ENCODE results near the gene PADI2.

PADI2 gene

GRCh38 chr1:17112496-17113236 lies 6.6 kb downstream of the PADI2 start:
- no peak for DNase-seq

GRCh38 chr1:17112076-17112475 lies 7.2 kb downstream of the PADI2 start:
- DNase-seq: no peak

GRCh38 chr1:17110555-17110926 lies 8.7 kb downstream of the PADI2 start:
- no peak for DNase-seq

- no peak for DNase-seq
These were observed 9.2 kb downstream of the PADI2 start for GRCh38 chr1:17109892-17110554.

- no peak for DNase-seq
These were observed 10.5 kb downstream of the PADI2 start for GRCh38 chr1:17108786-17109185.

DNA sequence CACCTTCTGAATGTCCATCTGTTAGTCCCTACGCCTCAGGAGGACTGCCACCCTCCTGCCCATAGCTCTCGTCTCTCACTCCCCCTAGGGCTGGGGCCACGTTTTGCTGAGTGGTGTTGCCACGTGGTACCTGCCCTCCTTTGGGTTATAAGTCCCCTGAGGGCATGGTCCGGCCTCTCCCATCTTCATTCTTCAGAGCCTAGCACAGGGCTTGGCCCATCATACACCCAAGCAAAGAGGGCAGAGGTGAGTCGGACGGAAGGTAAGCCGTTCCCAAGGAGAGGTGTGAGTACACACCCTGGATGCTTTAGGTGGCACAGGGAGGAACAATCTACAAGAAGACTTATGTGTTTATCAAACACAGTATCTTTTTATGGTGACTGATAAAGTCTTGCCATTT lies 10.9 kb downstream of the PADI2 start:
- no peak for DNase-seq

DNA sequence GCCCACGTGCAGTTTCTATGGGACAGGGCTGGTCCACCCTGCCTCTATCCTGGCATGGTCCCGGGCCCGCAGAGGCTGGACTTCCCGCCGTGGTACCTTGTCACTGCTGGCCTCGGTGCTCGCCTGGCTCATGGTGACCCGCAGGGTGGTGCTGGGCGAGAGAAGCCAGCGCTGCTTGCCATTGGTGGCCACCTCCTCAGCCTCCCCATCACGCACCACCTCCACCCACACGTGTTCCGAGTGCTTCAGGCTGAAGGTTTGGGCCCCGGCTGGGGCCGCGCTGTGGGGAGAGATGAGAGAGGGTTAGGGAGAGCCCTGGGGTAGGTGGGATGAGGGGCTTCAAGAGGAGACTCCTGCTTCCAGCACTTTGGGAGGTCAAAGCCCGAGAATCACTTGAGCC lies 14.5 kb downstream of the PADI2 start:
- DNase-seq: no peak

DNA sequence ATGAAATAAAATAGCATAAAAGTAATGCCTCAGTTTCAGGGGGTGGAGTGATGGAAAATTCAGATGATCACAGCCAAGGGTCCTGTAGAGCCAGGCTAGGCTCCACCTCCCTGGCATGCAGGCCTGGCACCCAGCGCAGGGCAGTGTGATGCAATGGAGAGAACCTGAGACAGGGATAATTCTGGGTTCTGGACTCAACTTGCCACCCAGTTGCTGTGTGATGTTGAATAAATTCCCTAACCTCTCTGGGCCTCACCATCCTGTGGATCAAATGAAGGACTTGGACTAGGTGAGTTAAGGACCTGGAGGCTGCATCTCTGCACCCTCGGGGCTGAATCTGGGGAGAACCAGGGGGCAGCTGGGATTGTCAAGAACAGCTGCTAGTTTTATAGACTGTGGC lies 17.0 kb downstream of the PADI2 start:
- DNase-seq: no peak

- DNase-seq: no peak
These were observed 18.0 kb downstream of the PADI2 start for GRCh38 chr1:17101261-17101660.

- no peak for DNase-seq
These were observed 19.5 kb downstream of the PADI2 start for GRCh38 chr1:17099616-17100340.

- DNase-seq: no peak
These were observed 20.6 kb downstream of the PADI2 start for GRCh38 chr1:17098446-17099317.

DNA sequence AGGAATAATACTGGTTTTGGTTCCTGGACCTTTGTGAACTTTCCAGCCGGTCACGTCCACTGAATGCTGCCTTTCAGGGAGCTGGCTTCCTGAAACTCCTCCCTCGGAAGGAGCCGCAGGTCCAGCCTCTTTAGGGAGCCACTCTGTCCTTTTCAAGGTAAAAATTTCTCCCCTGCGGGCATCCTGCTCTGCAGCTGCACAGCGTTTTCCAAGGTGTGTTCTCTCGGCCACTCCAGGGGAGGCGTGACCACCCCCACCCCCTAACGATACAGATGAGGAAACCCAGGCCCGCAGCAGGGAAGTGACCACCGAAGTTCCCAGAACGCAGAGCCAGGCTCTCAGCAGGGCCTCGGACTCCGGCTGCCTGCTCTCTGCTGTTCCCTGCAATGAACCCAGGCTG lies 21.5 kb downstream of the PADI2 start:
- no peak for DNase-seq

DNA sequence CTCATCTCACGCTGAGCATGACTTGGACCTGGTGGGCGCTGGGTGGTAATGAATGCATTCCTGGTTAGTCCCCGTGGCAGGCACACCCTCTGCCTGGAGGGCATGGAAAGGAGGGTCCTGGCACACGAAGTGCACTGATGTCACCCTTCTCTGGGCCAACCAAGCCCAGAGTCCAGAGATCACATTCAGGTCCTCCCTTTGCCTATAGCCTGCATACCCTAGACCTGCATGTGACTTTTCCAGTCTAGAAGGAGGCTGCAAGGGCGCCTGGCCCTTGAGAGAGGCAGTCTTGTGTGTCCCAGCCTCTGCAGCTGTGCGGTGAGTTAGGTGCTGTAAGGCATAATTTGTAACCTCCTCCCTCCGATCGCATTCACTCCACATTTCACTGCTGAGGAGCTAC lies 22.1 kb downstream of the PADI2 start:
- DNase-seq: no peak

- DNase-seq: no peak
These were observed 22.7 kb downstream of the PADI2 start for GRCh38 chr1:17096584-17096983.

- DNase-seq: no peak
These were observed 24.1 kb downstream of the PADI2 start for GRCh38 chr1:17095141-17095540.

DNA sequence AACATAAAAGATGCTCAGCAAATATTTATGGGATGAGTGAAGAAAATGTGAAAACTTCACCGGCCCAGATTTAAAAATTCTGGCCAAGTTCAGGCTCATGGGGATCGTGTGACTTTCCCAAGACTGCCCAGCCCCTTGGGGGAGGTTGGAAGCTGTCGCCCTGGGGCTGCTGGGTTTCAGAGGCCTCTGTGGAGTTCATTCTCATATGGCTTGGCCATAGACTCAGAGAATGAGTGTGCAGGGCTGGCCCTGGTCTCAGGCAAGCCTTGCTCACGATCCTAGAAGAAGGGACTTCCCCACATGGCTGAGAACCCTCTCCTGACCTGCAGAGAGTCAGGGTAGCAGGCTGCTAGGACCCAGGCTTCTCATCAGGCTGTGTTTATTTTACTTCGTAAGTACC lies 24.6 kb downstream of the PADI2 start:
- no peak for DNase-seq

- no peak for DNase-seq
These were observed 25.3 kb downstream of the PADI2 start for GRCh38 chr1:17093822-17094393.

GRCh38 chr1:17091252-17091651 lies 28.0 kb downstream of the PADI2 start:
- DNase-seq: no peak

GRCh38 chr1:17089506-17089905 lies 29.7 kb downstream of the PADI2 start:
- no peak for DNase-seq

DNA sequence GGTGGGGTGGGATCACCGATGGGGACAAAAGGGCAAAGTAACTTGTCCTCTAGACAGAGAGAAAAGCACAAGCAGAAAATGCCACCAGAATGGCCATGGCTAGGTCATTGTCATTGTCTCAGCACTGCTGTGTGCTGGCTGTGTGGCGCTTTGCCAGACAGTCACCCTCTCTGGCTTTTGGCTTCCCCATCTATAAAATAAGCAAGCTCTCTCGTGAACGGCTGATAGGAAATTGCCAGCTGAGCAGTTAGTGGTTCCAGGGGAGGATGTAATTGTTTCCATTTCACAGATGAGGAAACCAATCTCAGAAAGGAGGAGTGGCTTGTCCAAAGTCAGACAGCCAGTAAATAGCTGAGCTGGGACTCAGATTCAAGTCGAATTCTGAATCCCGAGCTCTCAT lies 32.5 kb downstream of the PADI2 start:
- no peak for DNase-seq

- DNase-seq: no peak
These were observed 34.5 kb downstream of the PADI2 start for GRCh38 chr1:17084787-17085186.

DNA sequence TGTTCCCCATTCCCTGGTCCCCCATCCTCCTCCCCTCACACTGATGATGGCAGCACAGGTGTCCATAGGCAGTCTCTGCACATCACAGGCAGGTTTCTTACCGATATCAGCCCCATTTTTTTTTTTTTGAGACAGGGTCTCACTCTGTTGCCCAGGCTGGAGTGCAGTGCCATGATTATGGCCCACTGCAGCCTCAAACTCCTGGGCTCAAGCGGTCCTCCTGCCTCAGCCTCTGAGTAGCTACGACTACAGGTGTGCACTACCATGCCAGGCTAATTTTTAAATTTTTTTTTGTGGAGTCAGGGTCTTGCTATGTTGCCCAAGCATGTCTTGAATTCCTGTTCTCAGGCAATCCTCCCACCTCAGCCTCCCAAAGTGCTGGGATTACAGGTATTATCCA lies 36.5 kb downstream of the PADI2 start:
- DNase-seq: no peak

DNA sequence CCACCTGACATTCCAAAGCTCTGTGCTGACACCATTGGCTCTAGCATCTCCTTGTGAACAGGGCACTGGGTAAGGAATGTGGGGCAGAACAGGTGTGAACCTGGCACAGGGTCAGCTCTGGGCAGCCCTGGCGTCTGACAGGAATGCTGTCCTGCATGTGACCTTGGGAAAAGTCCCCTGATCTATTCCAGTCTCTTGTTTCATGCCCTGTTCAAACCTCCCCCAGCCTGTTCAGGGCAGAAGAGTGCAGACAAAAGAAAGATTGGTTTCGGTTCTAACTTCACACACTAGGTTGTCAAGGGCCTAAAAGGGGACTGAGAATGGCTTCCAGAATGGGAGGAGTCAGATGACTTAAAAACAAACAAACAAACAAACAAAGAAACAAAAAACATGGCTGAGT lies 37.8 kb downstream of the PADI2 start:
- no peak for DNase-seq

Measured in CD4-positive, alpha-beta T cell treated with Interleukin-15 for 1 hour (primary cell).